ENCODE data around the gene TFB1M. TPM values are rescaled to one million over a fixed set of nuclear protein-coding genes. Genes with fewer than 3 reads are reported as not detected.

Gene TFB1M
- polyA plus RNA-seq, 6 donors from 2014 or later: 8.6 to 20.0 (median 14.9) TPM

- DNase-seq (no peak), ATAC-seq (ENCODE audit: low read depth in 2 of 2) (peak in 1 of 2 donors; percentile 12)
- Mint-ChIP-seq H3K27ac (peak overlapping the region in 3 of 6 donors; percentile 32 to 83 (median 71)), H3K4me1 (no peaks in the 10 kb centered on the region), H3K27me3 (no peaks in the 10 kb centered on the region), H3K9me3 (no peaks in the 10 kb centered on the region), H3K4me3 (no peak overlapping the region), H3K36me3 (no peaks in the 10 kb centered on the region)
Measured at GRCh38 chr6:155248008-155249001, 66.0 kb downstream of the TFB1M start.

GRCh38 chr6:155247618-155248007 is 66.7 kb downstream of the TFB1M start:
- Mint-ChIP-seq H3K9me3 (no peaks in the 10 kb centered on the region), H3K27ac (peak overlapping the region in 2 of 6 donors; percentile 69 to 83), H3K4me3 (no peak overlapping the region), H3K36me3 (no peaks in the 10 kb centered on the region), H3K4me1 (no peaks in the 10 kb centered on the region), H3K27me3 (no peaks in the 10 kb centered on the region)
- no peak for ATAC-seq (ENCODE audit: low read depth in 2 of 2)
- DNase-seq: no peak

- Mint-ChIP-seq H3K36me3 (no peaks in the 10 kb centered on the region), H3K27ac (no peak overlapping the region), H3K9me3 (no peaks in the 10 kb centered on the region), H3K27me3 (no peaks in the 10 kb centered on the region), H3K4me3 (no peak overlapping the region), H3K4me1 (no peaks in the 10 kb centered on the region)
- ATAC-seq (ENCODE audit: low read depth in 2 of 2): no peak
- no peak for DNase-seq
Measured at GRCh38 chr6:155246825-155247224, 67.5 kb downstream of the TFB1M start.

GRCh38 chr6:155245831-155246230 is 68.5 kb downstream of the TFB1M start:
- no peak for ATAC-seq (ENCODE audit: low read depth in 2 of 2)

GRCh38 chr6:155245193-155245592 is 69.1 kb downstream of the TFB1M start:
- ATAC-seq (ENCODE audit: low read depth in 2 of 2) (no peak), DNase-seq (no peak)
- Mint-ChIP-seq H3K27me3 (no peaks in the 10 kb centered on the region), H3K27ac (peak overlapping the region in 1 of 6 donors; percentile 15), H3K4me3 (no peak overlapping the region), H3K4me1 (no peaks in the 10 kb centered on the region), H3K36me3 (no peaks in the 10 kb centered on the region), H3K9me3 (no peaks in the 10 kb centered on the region)

More at GRCh38 chr6:155245831-155246230, 68.5 kb downstream of the TFB1M start:
- Mint-ChIP-seq H3K27me3 (no peaks in the 10 kb centered on the region), H3K9me3 (no peaks in the 10 kb centered on the region), H3K4me1 (no peaks in the 10 kb centered on the region), H3K27ac (peak overlapping the region in 1 of 6 donors; percentile 14), H3K36me3 (no peaks in the 10 kb centered on the region), H3K4me3 (no peak overlapping the region)
- no peak for DNase-seq

- Mint-ChIP-seq H3K4me3 (no peak overlapping the region), H3K36me3 (no peaks in the 10 kb centered on the region), H3K27me3 (peaks cover 0 to 5% (median 0%) of the 10 kb centered on the region in 3 donors), H3K4me1 (no peaks in the 10 kb centered on the region), H3K9me3 (no peaks in the 10 kb centered on the region), H3K27ac (peak overlapping the region in 1 of 6 donors; percentile 47)
- DNase-seq (no peak), ATAC-seq (ENCODE audit: low read depth in 2 of 2) (no peak)
Measured at GRCh38 chr6:155244434-155244833, 69.8 kb downstream of the TFB1M start.

- no peak for ATAC-seq (ENCODE audit: low read depth in 2 of 2)
- H3K4me3 Mint-ChIP-seq: no peak overlapping the region
- H3K27ac Mint-ChIP-seq: no peak overlapping the region
- H3K27me3 Mint-ChIP-seq: peaks cover 0 to 9% (median 9%) of the 10 kb centered on the region in 3 donors
- H3K4me1 Mint-ChIP-seq: no peaks in the 10 kb centered on the region
- H3K9me3 Mint-ChIP-seq: peaks cover 3 to 21% (median 9%) of the 10 kb centered on the region in 7 donors
- DNase-seq: no peak
- H3K36me3 Mint-ChIP-seq: peaks cover 7 to 11% of the 10 kb centered on the region in 2 donors
Measured at GRCh38 chr6:155241966-155242365, 72.3 kb downstream of the TFB1M start.

GRCh38 chr6:155240905-155241600 is 73.2 kb downstream of the TFB1M start:
- DNase-seq: no peak
- Mint-ChIP-seq H3K9me3 (peaks cover 4 to 26% (median 9%) of the 10 kb centered on the region in 7 donors), H3K27me3 (peaks cover 0 to 9% (median 9%) of the 10 kb centered on the region in 3 donors), H3K36me3 (peaks cover 7 to 11% of the 10 kb centered on the region in 2 donors), H3K27ac (peak overlapping the region in 1 of 6 donors; percentile 44), H3K4me3 (no peak overlapping the region), H3K4me1 (no peaks in the 10 kb centered on the region)
- ATAC-seq (ENCODE audit: low read depth in 2 of 2): no peak

GRCh38 chr6:155237613-155238012 is 76.7 kb downstream of the TFB1M start:
- Mint-ChIP-seq H3K9me3 (peaks cover 4 to 26% (median 9%) of the 10 kb centered on the region in 7 donors), H3K27ac (no peak overlapping the region), H3K36me3 (peaks cover 7 to 11% of the 10 kb centered on the region in 2 donors), H3K4me3 (no peak overlapping the region), H3K27me3 (peaks cover 0 to 14% (median 9%) of the 10 kb centered on the region in 3 donors), H3K4me1 (no peaks in the 10 kb centered on the region)
- DNase-seq (no peak), ATAC-seq (ENCODE audit: low read depth in 2 of 2) (no peak)

GRCh38 chr6:155235087-155235486 is 79.2 kb downstream of the TFB1M start:
- Mint-ChIP-seq H3K4me1 (no peaks in the 10 kb centered on the region), H3K9me3 (peaks cover 4 to 26% (median 10%) of the 10 kb centered on the region in 7 donors), H3K4me3 (no peak overlapping the region), H3K27ac (no peak overlapping the region), H3K27me3 (peaks cover 0 to 14% (median 8%) of the 10 kb centered on the region in 3 donors), H3K36me3 (peaks cover 7 to 15% of the 10 kb centered on the region in 2 donors)
- no peak for DNase-seq
- ATAC-seq (ENCODE audit: low read depth in 2 of 2): no peak

- DNase-seq (no peak), ATAC-seq (ENCODE audit: low read depth in 2 of 2) (no peak)
- no peaks in the 10 kb centered on the region for H3K4me1 Mint-ChIP-seq
- peaks cover 0 to 14% (median 4%) of the 10 kb centered on the region in 3 donors for H3K27me3 Mint-ChIP-seq
- H3K36me3 Mint-ChIP-seq: peaks cover 7 to 17% of the 10 kb centered on the region in 2 donors
- H3K4me3 Mint-ChIP-seq: no peak overlapping the region
- H3K27ac Mint-ChIP-seq: no peak overlapping the region
- H3K9me3 Mint-ChIP-seq: peaks cover 4 to 26% (median 12%) of the 10 kb centered on the region in 7 donors
Measured at GRCh38 chr6:155234687-155235086, 79.6 kb downstream of the TFB1M start.

- ATAC-seq (ENCODE audit: low read depth in 2 of 2) (no peak), DNase-seq (no peak)
- H3K27me3 Mint-ChIP-seq: peaks cover 0 to 14% (median 4%) of the 10 kb centered on the region in 3 donors
- no peaks in the 10 kb centered on the region for H3K4me1 Mint-ChIP-seq
- H3K9me3 Mint-ChIP-seq: peaks cover 4 to 26% (median 13%) of the 10 kb centered on the region in 7 donors
- H3K36me3 Mint-ChIP-seq: peaks cover 7 to 17% of the 10 kb centered on the region in 2 donors
- no peak overlapping the region for H3K4me3 Mint-ChIP-seq
- H3K27ac Mint-ChIP-seq: peak overlapping the region in 1 of 6 donors; percentile 13
Measured at GRCh38 chr6:155234167-155234566, 80.1 kb downstream of the TFB1M start.

GRCh38 chr6:155232848-155233247 is 81.4 kb downstream of the TFB1M start:
- Mint-ChIP-seq H3K27me3 (peaks cover 0 to 5% (median under 1%) of the 10 kb centered on the region in 3 donors), H3K36me3 (peaks cover 0 to 8% of the 10 kb centered on the region in 2 donors), H3K9me3 (peaks cover 2 to 20% (median 10%) of the 10 kb centered on the region in 7 donors), H3K4me3 (no peak overlapping the region), H3K27ac (no peak overlapping the region), H3K4me1 (no peaks in the 10 kb centered on the region)
- DNase-seq (no peak), ATAC-seq (ENCODE audit: low read depth in 2 of 2) (no peak)
